Small intestine (tissue), 16 donors: ENCODE measurements around the gene TUFM. TPM values are rescaled to one million over a fixed set of nuclear protein-coding genes. Genes with fewer than 3 reads are reported as not detected.
"Not testable (repeated sequence)": the region's sequence is repeated elsewhere in the genome, so short reads cannot be mapped to it uniquely, and the experiment has no call there.

Source experiments
- DNase-seq, 2 donors: peaks; one replicate each; pipeline versions ENCODE4 v3.0.0 to v3.0.0-alpha.2; 2013
- FAIRE-seq: peaks from 2 replicates; lab custom pipeline; 2012; peaks lifted over from hg19 to GRCh38; lab: Jason Lieb, UNC
- H3K27ac ChIP-seq, 3 donors: one replicate each; pipeline ENCODE4 v1.5.1; 2013; ENCODE audit warnings: low read length in 2 of 3, mild to moderate bottlenecking in 2 of 3, control low read depth in 1 of 3, inconsistent platforms in 1 of 3, low read depth in 1 of 3, moderate library complexity in 1 of 3
- H3K27me3 ChIP-seq, 3 donors: one replicate each; pipeline ENCODE4 v1.6.1; 2013; ENCODE audit warnings: low read length in 3 of 3, inconsistent platforms in 1 of 3; ENCODE audit not compliant: control insufficient read depth in 3 of 3, insufficient read depth in 3 of 3
- H3K36me3 ChIP-seq, 3 donors: one replicate each; pipeline ENCODE4 v1.6.1; 2013; ENCODE audit warnings: low read length in 3 of 3, inconsistent platforms in 1 of 3, low read depth in 1 of 3, mild to moderate bottlenecking in 1 of 3, moderate library complexity in 1 of 3; ENCODE audit not compliant: control insufficient read depth in 3 of 3, insufficient read depth in 2 of 3
- H3K4me1 ChIP-seq, 3 donors: one replicate each; pipeline ENCODE4 v1.6.1; 2013; ENCODE audit warnings: low read length in 2 of 3, inconsistent platforms in 1 of 3, low read depth in 1 of 3, mild to moderate bottlenecking in 1 of 3, moderate library complexity in 1 of 3; ENCODE audit not compliant: control insufficient read depth in 3 of 3, insufficient read depth in 2 of 3
- H3K4me3 ChIP-seq, 3 donors: one replicate each; pipeline ENCODE4 v1.5.1; 2013; ENCODE audit warnings: low read length in 3 of 3, control low read depth in 1 of 3, inconsistent platforms in 1 of 3, low read depth in 1 of 3, mild to moderate bottlenecking in 1 of 3, moderate library complexity in 1 of 3
- H3K9me3 ChIP-seq, 2 donors: one replicate each; pipeline ENCODE4 v1.6.1; 2013; ENCODE audit warnings: low read depth in 1 of 2, low read length in 1 of 2; ENCODE audit not compliant: control insufficient read depth in 2 of 2, insufficient read depth in 1 of 2
- WGBS, 3 donors: extraction: QIAGEN DNeasy Blood & Tissue Kit; methylation state at CpG; one replicate each; pipeline ENCODE4 v1.1.7; 2013; 5-methylcytosine and 5-hydroxymethylcytosine counted together
- long read RNA-seq, 10 donors: transcript quantifications; one replicate each; lab custom pipeline, GENCODE V29; 2026
- polyA plus RNA-seq, 4 donors: library from polyadenylated mRNA; stranded (reverse) in 3 of 4; unstranded in 1 of 4; fragments of 200-250 nt in 3 of 4; fragments of 120-200 nt in 1 of 4; gene quantifications; one replicate each; pipeline versions ENCODE4 v1.2.1 to v1.2.3, GENCODE V29; 2013
- donor health status: healthy with polysubstance abuse.
- donor health status: control.
- donor health status: control.
- donor health status: Bipolar disorder and iron deficiency.
- donor health status: healthy.

TUFM gene
- 100 to 1,000 TPM; 145 to 293 (median 212) TPM for polyA plus RNA-seq
- long read RNA-seq, donor 1, result 0 reads
- long read RNA-seq, donor 2, transcript TUFM-201 (10 exons, 2,071 nt), result major isoform, 33 of 37 reads
- long read RNA-seq, donor 2, partial matches to known transcripts, result 0 of 37 reads
- long read RNA-seq, donor 2, other reads (novel, unspliced or antisense), result 0 of 37 reads
- long read RNA-seq, donor 3, transcript TUFM-201 (10 exons, 2,071 nt), result major isoform, 34 of 55 reads
- long read RNA-seq, donor 3, transcript TUFM-204 (3 exons, 814 nt), result minor isoform, 7 of 55 reads
- long read RNA-seq, donor 3, partial matches to known transcripts, result 14 of 55 reads
- long read RNA-seq, donor 3, other reads (novel, unspliced or antisense), result 0 of 55 reads
- long read RNA-seq, donor 4, partial matches to known transcripts, result 0 of 4 reads
- long read RNA-seq, donor 4, other reads (novel, unspliced or antisense), result 0 of 4 reads
- long read RNA-seq, donor 5, transcript TUFM-201 (10 exons, 2,071 nt), result major isoform, 13 of 21 reads
- long read RNA-seq, donor 5, partial matches to known transcripts, result 6 of 21 reads
- long read RNA-seq, donor 5, other reads (novel, unspliced or antisense), result 0 of 21 reads
- long read RNA-seq, donor 6, transcript TUFM-201 (10 exons, 2,071 nt), result major isoform, 61 of 109 reads
- long read RNA-seq, donor 6, partial matches to known transcripts, result 45 of 109 reads
- long read RNA-seq, donor 6, other reads (novel, unspliced or antisense), result 0 of 109 reads
- long read RNA-seq, donor 7, transcript TUFM-201 (10 exons, 2,071 nt), result major isoform, 128 of 167 reads
- long read RNA-seq, donor 7, transcript TUFM-204 (3 exons, 814 nt), result minor isoform, 8 of 167 reads
- long read RNA-seq, donor 7, partial matches to known transcripts, result 31 of 167 reads
- long read RNA-seq, donor 7, other reads (novel, unspliced or antisense), result 0 of 167 reads
- long read RNA-seq, donor 8, partial matches to known transcripts, result 0 of 4 reads
- long read RNA-seq, donor 8, other reads (novel, unspliced or antisense), result 0 of 4 reads
- long read RNA-seq, donor 9, transcript TUFM-201 (10 exons, 2,071 nt), result major isoform, 11 of 14 reads
- long read RNA-seq, donor 9, partial matches to known transcripts, result 0 of 14 reads
- long read RNA-seq, donor 9, other reads (novel, unspliced or antisense), result 0 of 14 reads
- long read RNA-seq, donor 10, transcript TUFM-204 (3 exons, 814 nt), result minor isoform, 5 of 61 reads
- long read RNA-seq, donor 10, transcript TUFM-201 (10 exons, 2,071 nt), result major isoform, 56 of 61 reads
- long read RNA-seq, donor 10, partial matches to known transcripts, result 0 of 61 reads
- long read RNA-seq, donor 10, other reads (novel, unspliced or antisense), result 0 of 61 reads

- H3K27ac ChIP-seq, result peak within 1 kb of the TSS; percentile 78 to 90 (median 86)
- H3K27me3 ChIP-seq, result no peaks in the 10 kb centered on the region
- WGBS, 3 donors, result 0% methylated on average over 64 to 73 of the region's 73 CpGs
- no peak for FAIRE-seq
- DNase-seq, result peak; percentile 98 to 99
- peaks cover 11 to 37% (median 14%) of the 10 kb centered on the region in 3 donors for H3K36me3 ChIP-seq
- peak within 1 kb of the TSS; percentile 84 to 97 (median 85) for H3K4me3 ChIP-seq
- H3K4me1 ChIP-seq, result peaks cover 0 to 18% (median 2%) of the 10 kb centered on the region in 3 donors
- H3K9me3 ChIP-seq, result no peaks in the 10 kb centered on the region
These were observed at the start of gene TUFM for GRCh38 chr16:28846080-28846932. TSS of gene TUFM (minus strand) at chr16:28846348. CDS start at chr16:28846269, 79 bp downstream.

- FAIRE-seq, result no peak
- Histone ChIP-seq H3K27me3 (no peaks in the 10 kb centered on the region), H3K27ac (no peak overlapping the region), H3K36me3 (peaks cover 0 to 21% (median 0%) of the 10 kb centered on the region in 3 donors), H3K4me3 (no peak overlapping the region), H3K4me1 (no peaks in the 10 kb centered on the region), H3K9me3 (no peaks in the 10 kb centered on the region)
- no peak for DNase-seq
- WGBS, 3 donors, result 93 to 97% (median 93%) methylated on average over 4 of the region's 4 CpGs
These were observed 49.5 kb upstream of the TUFM start for GRCh38 chr16:28895609-28896008.

- Histone ChIP-seq H3K27me3 (no peaks in the 10 kb centered on the region), H3K27ac (no peak overlapping the region), H3K9me3 (no peaks in the 10 kb centered on the region), H3K36me3 (peaks cover 0 to 19% (median 0%) of the 10 kb centered on the region in 3 donors), H3K4me1 (peaks cover 0 to 3% (median 0%) of the 10 kb centered on the region in 3 donors), H3K4me3 (no peak overlapping the region)
- DNase-seq, result no peak
- WGBS, 3 donors, result 88 to 93% (median 91%) methylated on average over 4 of the region's 4 CpGs
- no peak for FAIRE-seq
These were observed 47.1 kb upstream of the TUFM start for GRCh38 chr16:28893291-28893690.

- DNase-seq (no peak), FAIRE-seq (no peak)
- WGBS, 3 donors, result 74 to 77% (median 76%) methylated on average over 14 of the region's 14 CpGs
These were observed 46.1 kb upstream of the TUFM start for GRCh38 chr16:28891964-28892890.

GRCh38 chr16:28890355-28890754 is 44.2 kb upstream of the TUFM start:
- FAIRE-seq, H3K9me3 ChIP-seq, H3K4me3 ChIP-seq, H3K4me1 ChIP-seq, H3K27me3 ChIP-seq, H3K27ac ChIP-seq, DNase-seq: not testable (repeated sequence)
- peaks cover 0 to 18% (median 0%) of the 10 kb centered on the region in 3 donors for H3K36me3 ChIP-seq
- WGBS, 3 donors, result 96 to 97% (median 96%) methylated on average over 5 of the region's 5 CpGs

More at GRCh38 chr16:28891964-28892890, 46.1 kb upstream of the TUFM start:
- Histone ChIP-seq H3K4me3 (no peak overlapping the region), H3K9me3 (no peaks in the 10 kb centered on the region), H3K27ac (no peak overlapping the region), H3K4me1 (peaks cover 0 to 3% (median 0%) of the 10 kb centered on the region in 3 donors), H3K27me3 (no peaks in the 10 kb centered on the region), H3K36me3 (peaks cover 0 to 16% (median 0%) of the 10 kb centered on the region in 3 donors)

- Histone ChIP-seq H3K27ac (no peak overlapping the region), H3K4me1 (peaks cover 0 to 6% (median 0%) of the 10 kb centered on the region in 3 donors), H3K9me3 (no peaks in the 10 kb centered on the region), H3K4me3 (no peak overlapping the region), H3K36me3 (peaks cover 0 to 11% (median 0%) of the 10 kb centered on the region in 3 donors), H3K27me3 (peaks cover 0 to 4% (median 0%) of the 10 kb centered on the region in 3 donors)
- WGBS, 3 donors, result 80 to 86% (median 84%) methylated on average over 10 of the region's 10 CpGs
- no peak for DNase-seq
- no peak for FAIRE-seq
These were observed 40.8 kb upstream of the TUFM start for GRCh38 chr16:28886945-28887344.
